GM21619 (cell line): Measurements from ENCODE around the gene ALG8.
"Not testable (repeated sequence)": the region's sequence is repeated elsewhere in the genome, so short reads cannot be mapped to it uniquely, and the experiment has no call there.

Source experiments
- ATAC-seq: cut with Tn5 transposase; IDR thresholded peaks from one replicate; pipeline ENCODE4 v1.9.1; 2021; ENCODE audit not compliant: unreplicated experiment

Gene ALG8

DNA sequence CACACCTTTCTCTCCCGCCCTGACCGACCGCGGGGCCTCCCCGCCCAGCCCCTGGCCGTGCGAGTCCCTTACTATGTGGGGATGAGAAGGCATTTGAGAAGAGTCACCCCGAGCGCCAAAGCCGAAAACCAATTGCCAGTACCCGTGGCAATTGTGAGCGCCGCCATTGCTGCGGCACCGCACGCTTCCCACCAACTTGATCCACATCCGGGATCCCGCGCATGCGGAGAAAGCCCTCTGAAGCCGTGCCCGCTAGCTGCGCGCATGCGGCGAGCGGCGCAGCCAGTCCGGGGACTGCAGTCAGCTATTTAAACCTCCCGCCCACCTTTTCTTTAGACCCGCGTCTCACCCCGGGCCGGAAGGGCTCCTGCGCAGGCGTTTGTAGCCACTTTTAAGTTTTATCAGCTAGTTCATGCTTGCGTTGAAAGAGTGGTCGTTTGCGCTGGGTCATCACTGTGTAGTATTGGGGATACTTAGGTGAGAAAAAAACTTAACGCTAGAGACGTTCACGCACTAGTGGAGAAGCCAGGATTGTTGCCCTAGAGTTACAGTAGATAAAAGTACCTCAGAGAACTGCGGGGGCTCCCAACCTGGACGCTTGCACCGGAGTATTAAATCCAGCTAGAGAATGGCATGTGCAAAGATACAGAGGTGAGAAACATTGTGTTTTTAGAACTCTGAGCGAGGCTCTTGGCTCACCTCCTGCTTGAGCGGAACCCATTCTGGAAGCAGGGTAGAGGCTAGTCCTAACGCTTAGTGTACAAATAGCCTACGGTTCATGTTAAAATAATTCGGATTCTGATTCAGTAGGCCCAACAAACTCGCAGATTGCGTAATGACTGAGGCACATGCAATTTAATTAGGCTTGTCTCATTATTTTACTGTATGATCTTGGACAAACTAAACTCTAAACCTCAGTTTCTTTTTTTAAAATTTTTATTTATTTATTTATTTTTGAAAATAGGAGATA, at the start of gene ALG8:
ALG8 (minus strand) TSS at position 205 of the 970 bp plus-strand sequence; CDS start at position 167, 38 bp downstream.
- ATAC-seq: peak; percentile 93

DNA sequence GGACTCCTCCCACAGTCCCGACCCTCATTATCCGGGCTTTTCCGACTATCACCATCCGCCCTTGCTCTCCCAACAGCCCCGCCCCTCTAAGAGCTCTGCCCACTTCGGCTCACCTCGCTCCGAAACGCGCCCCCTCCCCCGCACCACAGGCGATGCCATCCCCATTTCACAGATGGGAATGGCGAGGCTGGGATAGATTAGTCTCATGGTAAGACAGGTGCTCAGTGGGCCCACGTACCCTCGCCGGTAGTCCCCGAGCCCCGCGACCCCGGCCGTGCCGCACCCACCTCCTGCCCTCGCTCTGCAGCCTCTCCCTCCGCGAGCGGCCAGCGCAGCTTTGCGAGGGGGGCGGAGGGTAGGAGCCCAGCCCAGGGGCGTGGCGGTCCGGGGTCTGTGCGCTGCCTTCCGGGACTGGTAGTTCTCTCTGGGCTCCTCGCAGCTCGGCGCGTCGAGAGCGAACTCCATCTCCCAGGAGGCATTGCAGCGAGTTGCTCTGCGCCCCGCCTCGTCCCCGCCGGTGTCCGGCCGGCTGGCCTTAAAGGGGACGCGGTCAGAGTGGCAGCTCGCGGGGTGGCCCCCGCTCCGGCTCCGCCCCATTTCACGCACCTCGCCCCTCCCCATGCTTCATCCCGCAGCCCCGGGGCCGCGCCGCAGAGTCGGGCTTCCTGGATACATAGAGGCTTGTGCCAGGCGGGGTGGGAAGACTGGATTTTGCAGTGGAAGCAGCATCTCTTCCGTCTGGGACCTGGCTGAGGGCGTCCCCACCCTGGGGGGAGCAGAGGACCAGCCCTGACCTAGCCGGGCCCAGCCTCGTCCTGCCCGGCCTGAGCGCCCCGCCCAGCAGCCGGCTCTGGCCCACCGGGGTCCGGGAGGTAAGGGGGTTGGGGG, 49.1 kb upstream of the ALG8 start, which contains the start of the genes KCTD21 and USP35:
KCTD21 (minus strand) TSS at position 341 of the 888 bp plus-strand sequence. CDS start 14,072 bp downstream, outside the sequence.
USP35 (plus strand) TSS at position 634 of the 888 bp plus-strand sequence. CDS start 7,327 bp downstream, outside the sequence.
- ATAC-seq: peak; percentile 96

DNA sequence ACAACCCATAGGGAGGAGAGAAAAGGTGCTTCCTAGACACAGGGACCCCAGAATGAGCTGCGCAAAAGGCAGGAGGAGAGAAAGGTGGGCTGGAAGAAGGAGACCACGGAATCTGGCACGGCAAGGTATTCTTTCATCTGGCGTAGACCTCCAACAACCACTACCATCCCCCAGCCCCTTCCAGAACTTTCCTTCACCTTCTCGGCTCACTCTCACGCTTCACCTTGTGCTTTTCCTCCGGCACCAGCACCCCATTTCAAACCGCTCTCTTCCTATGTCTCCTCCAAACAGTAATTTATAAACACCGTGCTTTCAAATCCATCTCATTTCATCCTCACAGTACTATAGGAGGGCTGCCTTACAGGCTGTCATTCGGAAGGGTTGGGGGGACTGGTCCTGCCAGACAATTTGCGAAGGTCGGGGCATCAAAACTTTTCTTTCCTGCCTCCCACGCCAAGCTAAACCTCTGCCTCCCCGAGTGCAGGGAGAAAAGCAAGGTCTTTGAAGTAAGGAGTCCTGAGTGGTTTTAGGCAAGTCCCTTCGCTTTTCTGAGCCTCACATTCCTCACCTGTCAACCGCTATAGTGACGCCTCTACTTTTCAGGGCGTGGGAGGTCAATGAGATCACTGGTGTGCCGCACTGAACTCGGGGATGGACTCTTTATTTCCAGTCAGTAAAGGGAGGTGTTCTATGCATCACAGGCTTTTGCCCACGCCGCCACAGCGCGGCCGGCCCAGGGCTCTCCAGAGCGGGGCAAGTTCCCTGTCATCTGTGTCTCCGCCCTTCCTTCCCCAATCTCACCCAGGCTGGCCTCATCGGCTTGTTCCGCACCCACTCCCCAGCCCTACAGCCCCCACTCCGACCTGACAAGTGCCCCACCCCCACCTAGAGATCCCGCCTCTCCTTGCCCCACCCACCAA, 48.2 kb upstream of the ALG8 start:
- peak; percentile 5 for ATAC-seq

DNA sequence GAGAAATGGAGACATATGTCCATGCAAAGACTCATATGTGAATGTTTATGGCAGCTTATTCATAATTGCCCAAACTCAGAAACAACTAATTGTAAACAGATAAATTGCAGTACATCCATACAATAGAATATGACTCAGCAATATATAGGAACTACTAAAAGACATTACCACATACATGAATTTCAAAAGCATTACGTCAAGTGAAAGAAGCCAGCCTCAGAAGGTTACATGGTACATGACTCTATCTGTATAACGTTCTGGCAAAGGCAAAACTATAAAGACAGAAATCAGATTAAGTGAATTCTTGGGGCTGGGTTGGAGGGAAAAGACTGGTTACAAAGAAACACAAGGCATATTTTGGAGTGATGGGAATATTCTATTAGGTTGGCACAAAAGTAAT, 41.8 kb upstream of the ALG8 start:
- ATAC-seq: no peak

DNA sequence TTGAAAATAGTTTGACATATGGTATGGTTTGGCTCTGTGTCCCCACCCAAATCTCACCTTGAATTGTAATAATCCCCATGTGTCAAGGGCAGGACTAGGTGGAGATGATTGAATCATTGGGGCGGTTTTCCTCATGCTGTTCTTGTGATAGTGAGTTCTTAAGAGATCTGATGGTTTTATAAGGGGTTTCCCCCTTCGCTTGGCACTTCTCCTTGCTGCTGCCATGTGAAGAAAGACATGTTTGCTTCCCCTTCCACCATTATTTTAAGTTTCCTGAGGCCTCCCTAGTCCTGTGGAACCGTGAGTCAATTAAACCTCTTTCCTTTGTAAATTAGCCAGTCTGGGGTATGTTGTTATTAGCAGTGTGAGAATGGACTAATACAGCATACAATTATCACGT, 41.3 kb upstream of the ALG8 start:
- ATAC-seq: no peak

DNA sequence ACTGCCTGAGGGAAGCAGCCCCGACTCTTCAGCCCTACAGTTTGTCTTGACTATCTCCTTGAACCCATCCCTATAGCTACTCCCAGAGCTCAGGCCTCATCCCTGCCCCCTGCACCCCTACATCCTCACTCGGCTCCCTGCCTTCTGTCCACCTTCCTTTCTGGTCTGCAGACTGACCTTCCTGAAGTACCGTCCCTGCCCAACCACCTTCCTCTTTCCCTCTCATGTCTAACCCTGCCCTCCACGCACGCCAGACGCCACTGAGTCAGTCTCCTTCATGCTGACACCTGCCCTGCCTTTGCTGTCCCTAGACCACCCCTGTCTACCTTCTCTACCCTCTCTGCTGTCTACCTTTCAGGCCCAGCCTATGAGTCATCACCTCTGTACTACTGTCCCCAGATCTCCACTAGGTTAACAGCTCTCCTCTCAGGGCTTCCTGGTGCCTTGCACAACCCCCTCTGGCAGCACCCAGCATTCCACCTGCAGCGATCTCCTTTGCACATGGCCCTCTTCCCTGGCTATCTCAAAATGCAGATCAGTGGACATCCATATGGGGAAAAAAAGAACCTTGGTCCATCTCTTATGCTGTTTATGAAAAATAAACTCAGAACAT, 40.1 kb upstream of the ALG8 start:
- no peak for ATAC-seq

DNA sequence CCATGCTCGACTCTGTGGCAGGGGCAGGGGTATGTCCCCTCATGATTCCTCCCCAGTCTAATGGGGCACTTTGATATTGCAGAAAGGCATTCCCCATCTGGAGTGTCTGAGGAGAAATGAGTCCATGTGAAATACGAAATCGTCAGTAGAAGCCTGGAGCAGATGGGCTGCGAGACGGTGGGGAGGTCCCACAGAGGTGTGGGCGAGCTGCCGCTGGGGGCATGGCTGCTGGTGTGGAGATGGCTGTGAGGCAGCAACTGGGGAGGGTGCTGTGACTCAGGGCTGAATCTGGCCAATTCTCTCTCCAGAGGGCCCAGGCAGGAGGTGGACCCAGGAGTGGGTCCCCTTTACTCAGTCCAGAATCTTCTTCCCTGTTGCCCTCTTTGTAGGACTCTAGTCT, 37.8 kb upstream of the ALG8 start:
- ATAC-seq: no peak

DNA sequence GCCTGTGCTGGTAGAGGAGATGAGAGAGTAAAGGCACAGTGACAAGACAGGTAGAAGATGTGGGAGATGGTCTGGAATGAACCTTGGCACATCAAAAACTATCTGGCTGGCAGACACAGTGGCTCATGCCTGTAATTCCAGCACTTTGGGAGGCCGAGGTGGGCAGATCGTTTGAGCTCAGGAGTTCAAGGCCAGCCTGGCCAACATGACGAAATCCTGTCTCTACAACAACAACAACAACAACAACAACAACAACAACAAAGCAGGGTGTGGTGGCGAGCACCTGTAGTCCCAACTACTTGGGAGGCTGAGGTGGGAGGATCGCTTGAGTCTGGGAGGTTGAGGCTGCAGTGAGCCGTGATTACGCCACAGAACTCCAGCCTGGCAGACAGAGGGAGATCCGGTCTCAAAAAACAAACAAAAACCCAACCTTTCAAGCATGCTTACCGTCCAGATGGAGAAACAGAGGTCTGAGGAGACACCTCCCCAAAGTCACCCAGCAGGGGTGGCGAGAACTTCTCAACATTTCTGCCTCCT, 37.2 kb upstream of the ALG8 start:
- ATAC-seq: no peak

DNA sequence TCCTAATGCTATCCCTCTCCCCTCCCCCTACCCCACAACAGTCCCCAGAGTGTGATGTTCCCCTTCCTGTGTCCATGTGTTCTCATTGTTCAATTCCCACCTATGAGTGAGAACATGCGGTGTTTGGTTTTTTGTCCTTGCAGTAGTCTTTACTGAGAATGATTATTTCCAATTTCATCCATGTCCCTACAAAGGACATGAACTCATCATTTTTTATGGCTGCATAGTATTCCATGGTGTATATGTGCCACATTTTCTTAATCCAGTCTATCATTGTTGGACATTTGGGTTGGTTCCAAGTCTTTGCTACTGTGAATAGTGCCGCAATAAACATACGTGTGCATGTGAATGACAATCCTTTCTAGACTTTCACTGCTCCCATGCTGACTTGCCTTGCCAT, 36.4 kb upstream of the ALG8 start:
- ATAC-seq: not testable (repeated sequence)

DNA sequence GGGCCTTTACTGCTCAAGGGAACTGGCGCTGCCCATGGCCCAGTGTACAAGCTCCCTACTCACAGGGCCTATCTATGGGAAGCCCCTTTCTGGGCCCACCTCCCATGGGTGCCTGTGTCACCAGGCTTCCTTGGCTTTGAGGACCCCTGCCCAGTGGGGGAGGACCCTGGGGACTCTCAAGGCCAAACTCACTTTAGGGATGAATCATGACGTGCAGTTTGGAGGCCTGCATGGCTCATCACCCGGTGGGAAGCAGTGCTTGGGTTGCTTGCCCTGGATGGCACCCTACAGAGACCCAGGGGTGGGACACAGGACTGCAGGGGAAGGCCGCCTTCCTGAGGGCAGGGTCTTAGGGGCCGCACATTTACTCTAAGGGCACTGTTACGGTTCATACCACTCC, 32.5 kb upstream of the ALG8 start:
- no peak for ATAC-seq

DNA sequence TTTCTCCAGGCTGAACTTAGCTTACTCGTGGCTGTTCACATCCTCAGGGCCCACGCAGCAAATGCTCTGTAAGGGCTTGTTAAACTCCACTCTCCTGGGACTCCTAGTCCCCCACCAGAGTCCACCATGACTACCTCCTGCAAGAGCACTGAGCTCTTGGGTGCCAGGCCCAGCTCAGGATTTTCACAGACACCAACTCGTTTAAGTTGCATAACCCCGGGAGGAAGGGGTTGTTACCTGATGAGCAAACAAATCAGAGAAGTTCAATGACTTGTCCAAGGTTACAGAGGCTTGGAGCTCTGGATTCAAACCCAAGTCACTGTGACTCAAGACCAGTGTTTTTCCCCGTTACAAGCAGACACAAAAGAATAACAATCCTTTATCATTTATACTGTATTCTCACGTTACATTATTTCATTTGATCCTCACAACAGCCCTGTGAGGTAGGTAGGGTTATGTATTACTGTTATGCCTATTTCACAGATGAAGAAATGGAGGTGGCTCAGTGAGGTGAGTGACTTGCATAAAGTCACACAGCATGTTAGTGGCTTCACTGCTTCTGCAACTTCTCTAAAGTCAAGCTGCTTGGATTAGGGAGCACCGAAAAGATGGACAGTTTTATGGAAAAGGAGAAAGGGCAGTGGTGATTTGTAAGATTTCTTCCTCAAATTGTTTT, 31.6 kb upstream of the ALG8 start:
- ATAC-seq: no peak

DNA sequence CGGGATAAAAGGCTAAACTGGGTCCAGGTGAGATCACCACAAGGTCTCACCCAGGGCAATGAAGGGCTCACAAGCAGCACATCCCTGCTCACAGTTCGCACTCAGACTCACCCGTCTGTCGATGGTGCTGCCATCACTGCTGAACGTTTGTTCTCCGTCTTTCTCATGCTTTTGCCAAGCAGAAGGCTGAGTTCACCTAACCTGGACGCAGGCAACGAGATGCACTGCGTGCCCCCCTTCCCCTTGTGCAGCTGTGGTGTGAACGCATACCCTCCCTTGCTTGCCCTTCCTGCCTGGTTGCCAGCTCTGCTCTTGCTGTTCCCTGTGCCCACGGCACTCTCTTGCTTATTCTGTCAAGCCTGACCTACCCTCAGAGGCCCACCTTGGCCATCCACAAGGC, 31.0 kb upstream of the ALG8 start:
- no peak for ATAC-seq

DNA sequence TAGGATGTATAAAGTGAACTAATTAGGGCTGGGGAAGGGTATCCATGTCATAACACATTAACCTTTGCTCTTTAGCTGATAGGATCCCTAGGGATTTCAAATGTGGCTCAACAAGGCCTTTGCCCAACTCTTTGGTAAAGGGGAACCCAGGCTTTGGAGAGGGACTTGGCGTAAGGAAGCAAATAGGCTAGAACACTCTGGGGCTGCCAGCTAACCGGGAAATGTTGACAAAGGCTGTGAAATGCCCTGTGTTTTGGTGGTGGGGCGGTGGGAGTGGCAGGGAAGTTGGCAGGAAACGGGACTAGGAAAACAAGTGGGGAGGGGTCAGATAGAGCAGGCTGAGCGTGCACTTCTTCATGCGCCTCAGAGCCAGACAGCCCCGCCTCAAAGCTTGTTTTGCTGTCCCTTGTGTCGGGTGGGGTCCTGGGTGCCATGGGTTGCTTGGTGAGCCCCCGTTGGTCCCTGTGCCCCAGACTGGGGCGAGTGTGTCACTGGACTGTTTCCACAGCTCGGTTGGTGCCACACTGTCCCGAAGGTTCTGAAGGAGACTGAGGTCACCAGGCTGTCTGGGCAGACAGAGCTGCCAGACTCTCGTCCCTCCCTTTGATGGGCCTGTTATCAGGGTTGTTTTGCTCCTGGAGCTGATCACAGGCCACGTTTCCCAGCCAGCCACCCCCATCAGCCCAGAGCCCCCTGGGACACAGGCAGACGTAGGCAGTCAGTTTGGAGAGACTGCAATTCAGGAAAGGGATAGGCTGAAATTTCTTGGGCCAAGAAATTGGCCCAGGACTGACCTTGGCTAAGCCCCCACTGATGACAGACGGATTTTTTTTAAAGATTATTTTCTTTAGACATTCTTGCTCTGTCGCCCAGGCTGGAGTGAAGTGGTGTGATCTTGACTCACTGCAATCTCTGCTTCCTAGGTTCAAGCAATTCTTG, 29.4 kb upstream of the ALG8 start:
- no peak for ATAC-seq

DNA sequence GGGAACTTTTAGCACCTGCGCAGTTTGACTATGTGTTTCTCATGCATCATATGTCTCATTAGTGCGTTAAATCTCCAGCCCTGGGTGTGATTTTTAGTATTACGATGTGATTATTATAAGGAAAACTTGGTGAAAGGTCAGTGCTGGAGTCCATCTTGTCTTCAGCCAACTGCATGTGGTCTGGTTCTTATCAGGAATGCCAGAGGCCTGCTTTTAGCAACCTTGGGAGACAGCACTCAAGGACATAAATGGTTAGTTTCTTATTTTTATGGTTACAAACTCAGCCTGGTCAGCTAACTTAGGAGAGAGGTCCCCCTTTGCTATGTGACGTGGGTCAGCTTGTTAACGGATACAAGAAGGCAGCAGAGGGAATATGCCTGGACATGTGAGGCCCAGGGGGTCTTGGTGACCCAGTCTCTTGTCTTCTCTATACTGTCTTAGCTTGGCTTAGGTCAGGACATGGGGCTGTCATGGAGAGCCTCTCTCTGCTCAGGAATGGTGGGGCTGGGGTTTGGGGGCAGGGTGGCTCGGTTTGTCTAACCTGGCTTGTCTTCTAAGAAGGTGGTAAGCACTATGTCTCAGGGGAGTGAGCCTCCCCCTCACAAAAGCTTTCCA, 27.5 kb upstream of the ALG8 start:
- ATAC-seq: no peak

DNA sequence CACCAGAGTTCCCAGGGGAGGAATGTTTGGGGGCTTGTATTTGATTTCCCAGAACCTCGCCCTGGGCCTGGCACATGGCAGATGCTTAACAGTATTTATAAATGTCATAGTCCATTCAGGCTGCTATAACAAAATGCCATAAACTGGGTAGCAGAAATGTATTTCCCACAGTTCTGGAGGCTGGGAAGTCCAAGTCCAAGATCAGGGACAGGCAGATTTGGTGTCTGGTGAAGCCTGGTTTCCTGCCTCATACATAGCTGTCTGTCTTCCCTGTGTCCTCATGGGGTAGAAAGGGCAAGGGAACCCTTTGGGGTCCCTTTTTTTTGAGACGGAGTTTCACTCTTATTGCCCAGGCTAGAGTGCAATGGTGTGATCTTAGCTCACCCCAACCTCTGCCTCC, 25.0 kb upstream of the ALG8 start:
- ATAC-seq: no peak

DNA sequence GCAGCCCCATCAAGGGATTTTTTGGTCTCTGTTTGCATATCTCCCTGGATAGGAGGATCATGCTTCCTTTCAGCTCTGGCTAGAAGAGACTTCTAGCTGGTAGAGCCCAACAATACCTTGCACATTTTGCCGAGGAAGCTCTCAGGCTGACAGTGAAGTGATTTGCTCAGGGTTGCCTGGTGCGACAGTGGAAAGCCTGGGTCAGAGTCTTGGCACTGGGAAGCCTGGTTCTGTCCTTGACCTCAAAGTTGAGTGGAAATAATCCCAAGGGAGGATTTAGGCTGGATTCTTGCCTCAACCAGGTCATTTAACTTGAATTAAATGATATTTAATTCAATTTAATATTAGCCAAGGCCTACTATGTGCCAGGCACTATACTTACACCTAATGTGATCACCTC, 24.4 kb upstream of the ALG8 start:
- ATAC-seq: no peak

DNA sequence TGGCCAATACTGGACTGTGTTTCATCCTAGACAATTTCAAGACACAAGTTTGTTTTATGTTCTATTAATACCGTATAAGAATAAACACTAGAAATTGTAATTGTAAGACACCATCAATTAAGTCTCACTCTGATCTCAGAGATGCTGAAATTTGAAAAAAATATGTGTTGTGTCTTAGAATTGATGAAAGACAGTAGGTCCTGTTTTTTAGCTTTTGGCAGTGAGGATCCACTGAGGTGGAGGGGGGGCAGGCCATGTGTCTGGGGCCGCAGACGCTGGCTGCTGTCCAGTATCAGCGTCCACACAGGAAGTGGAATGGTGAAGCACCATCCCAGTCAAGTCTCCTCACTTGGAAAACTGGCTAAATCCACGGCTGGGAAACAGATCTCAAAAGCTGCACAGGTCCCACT, 22.5 kb upstream of the ALG8 start:
- ATAC-seq: no peak

DNA sequence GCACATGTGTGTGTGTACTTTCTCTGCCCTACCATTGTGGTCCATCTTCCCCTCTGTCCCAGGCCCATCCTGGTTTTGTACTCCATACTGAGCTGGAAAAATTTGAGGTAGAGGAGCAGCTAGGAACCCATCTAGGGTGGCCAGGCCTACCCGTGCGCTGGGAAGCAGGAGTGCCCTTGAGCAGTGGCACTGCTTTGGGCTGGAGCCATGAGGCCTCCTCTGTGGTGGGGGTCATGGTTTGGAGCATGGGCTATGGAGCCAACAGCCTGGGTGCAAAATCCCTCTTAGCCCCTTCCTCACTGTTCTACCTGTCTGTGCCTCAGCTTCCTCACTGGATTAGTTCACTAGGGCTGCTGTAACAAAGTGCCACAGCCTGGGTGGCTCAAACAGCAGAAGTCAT, 21.9 kb upstream of the ALG8 start:
- ATAC-seq: no peak
